ENCODE data around the gene RERG.

The RERG gene

GRCh38 chr12:15220451-15220850 lies 766 bp downstream of the RERG start:
- TF ChIP-seq ZFX (IDR thresholded peaks at IDR 0.05), result no peak
- TF ChIP-seq, protein P1, sequence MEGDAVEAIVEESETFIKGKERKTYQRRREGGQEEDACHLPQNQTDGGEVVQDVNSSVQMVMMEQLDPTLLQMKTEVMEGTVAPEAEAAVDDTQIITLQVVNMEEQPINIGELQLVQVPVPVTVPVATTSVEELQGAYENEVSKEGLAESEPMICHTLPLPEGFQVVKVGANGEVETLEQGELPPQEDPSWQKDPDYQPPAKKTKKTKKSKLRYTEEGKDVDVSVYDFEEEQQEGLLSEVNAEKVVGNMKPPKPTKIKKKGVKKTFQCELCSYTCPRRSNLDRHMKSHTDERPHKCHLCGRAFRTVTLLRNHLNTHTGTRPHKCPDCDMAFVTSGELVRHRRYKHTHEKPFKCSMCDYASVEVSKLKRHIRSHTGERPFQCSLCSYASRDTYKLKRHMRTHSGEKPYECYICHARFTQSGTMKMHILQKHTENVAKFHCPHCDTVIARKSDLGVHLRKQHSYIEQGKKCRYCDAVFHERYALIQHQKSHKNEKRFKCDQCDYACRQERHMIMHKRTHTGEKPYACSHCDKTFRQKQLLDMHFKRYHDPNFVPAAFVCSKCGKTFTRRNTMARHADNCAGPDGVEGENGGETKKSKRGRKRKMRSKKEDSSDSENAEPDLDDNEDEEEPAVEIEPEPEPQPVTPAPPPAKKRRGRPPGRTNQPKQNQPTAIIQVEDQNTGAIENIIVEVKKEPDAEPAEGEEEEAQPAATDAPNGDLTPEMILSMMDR (conservative IDR thresholded peaks at IDR 0.05), result no peak
- no peak overlapping the region for H3K27ac ChIP-seq

- H3K27ac ChIP-seq, result no peak overlapping the region
- no peak for TF ChIP-seq ZFX (IDR thresholded peaks at IDR 0.05)
- TF ChIP-seq, protein P1 (conservative IDR thresholded peaks at IDR 0.05), result no peak
Observed at GRCh38 chr12:15218794-15219193, 2.4 kb downstream of the RERG start.

GRCh38 chr12:15216036-15216889 lies 5.0 kb downstream of the RERG start:
- TF ChIP-seq ZFX (IDR thresholded peaks at IDR 0.05), result no peak
- TF ChIP-seq, protein P1 (conservative IDR thresholded peaks at IDR 0.05), result no peak
- H3K27ac ChIP-seq, result no peak overlapping the region

- H3K27ac ChIP-seq, result no peak overlapping the region
- TF ChIP-seq, protein P1 (conservative IDR thresholded peaks at IDR 0.05), result no peak
- TF ChIP-seq ZFX (IDR thresholded peaks at IDR 0.05), result no peak
Observed at GRCh38 chr12:15214851-15215601, 6.2 kb downstream of the RERG start.

DNA sequence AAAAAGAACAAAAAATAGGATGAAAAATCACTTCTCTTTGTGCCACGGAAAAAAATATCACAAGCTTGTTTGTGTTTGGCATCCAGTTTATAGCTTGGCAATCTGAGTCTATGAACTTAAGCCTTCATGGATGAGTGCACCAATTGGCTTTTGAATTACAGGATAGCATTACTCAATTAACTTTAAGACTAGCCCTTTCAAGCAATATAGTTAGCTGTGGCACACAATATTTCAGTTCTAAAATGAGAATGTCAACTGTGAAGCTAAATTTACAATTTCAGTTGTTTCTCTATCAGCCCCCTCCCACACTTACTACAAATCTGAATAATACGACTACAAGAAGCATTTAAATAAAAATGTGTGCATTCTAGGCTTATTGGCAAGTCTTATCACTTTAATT lies 8.3 kb downstream of the RERG start:
- H3K27ac ChIP-seq, result no peak overlapping the region
- no peak for TF ChIP-seq ZFX (IDR thresholded peaks at IDR 0.05)
- TF ChIP-seq, protein P1 (conservative IDR thresholded peaks at IDR 0.05), result no peak

DNA sequence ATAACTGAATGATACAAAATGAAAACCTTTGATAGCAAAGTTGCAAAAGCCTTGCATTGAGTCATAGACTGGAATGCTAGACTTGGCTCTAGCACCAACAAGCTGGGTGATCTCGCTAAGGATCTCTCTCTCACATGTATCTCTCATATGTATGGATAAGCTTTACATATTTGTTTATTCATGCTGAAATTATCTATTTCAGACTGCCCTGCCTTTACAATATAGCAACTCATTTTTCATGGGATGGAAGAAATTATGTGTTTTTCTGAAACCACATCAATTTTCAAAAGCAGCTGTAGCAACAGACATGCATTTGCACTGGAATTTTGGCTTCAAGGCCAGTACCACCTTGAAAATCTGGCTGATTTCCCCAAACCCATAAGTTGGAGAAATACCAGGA lies 11.4 kb downstream of the RERG start:
- TF ChIP-seq ZFX (IDR thresholded peaks at IDR 0.05), result no peak
- TF ChIP-seq, protein P1 (conservative IDR thresholded peaks at IDR 0.05), result no peak
- no peak overlapping the region for H3K27ac ChIP-seq
